MM.1S (cell line): ENCODE data around the gene DHFR.

Source experiments
- DNase-seq: peaks from one replicate; pipeline ENCODE4 v3.0.0-alpha.2; 2015
- H2AFZ ChIP-seq: fragments of 300-600 bp; sonication (generic); 2 replicates; pipeline ENCODE4 v1.6.0; 2016; ENCODE audit warnings: antibody characterized with exemption, low read length
- H3F3A ChIP-seq: fragments of 300-600 bp; sonication (generic); 2 replicates; pipeline ENCODE4 v1.6.1; 2016; ENCODE audit warnings: mild to moderate bottlenecking, antibody characterized with exemption, low read length, moderate library complexity, mixed read lengths; ENCODE audit not compliant: insufficient read depth
- H3K27ac ChIP-seq: fragments of 300-600 bp; sonication (generic); 2 replicates; pipeline ENCODE4 v1.5.1; 2016; ENCODE audit warnings: mild to moderate bottlenecking, low read length
- H3K27me3 ChIP-seq: fragments of 300-600 bp; sonication (generic); replicated peaks from 2 replicates; pipeline ENCODE4 v1.6.0; 2016; ENCODE audit warnings: low read length; ENCODE audit not compliant: insufficient read depth
- H3K36me3 ChIP-seq: fragments of 300-600 bp; sonication (generic); replicated peaks from 2 replicates; pipeline ENCODE4 v1.6.1; 2016; ENCODE audit warnings: mild to moderate bottlenecking, low read length, mixed read lengths; ENCODE audit not compliant: insufficient read depth
- H3K4me1 ChIP-seq: fragments of 300-600 bp; sonication (generic); 2 replicates; pipeline ENCODE4 v1.6.1; 2016; ENCODE audit warnings: low read length, mixed read lengths
- H3K4me2 ChIP-seq: fragments of 300-600 bp; sonication (generic); 2 replicates; pipeline ENCODE4 v1.6.0; 2016; ENCODE audit warnings: low read depth, low read length
- H3K4me3 ChIP-seq: fragments of 300-600 bp; sonication (generic); 2 replicates; pipeline ENCODE4 v1.5.1; 2016; ENCODE audit warnings: low read length, mixed read lengths
- H3K79me2 ChIP-seq: fragments of 300-600 bp; sonication (generic); 2 replicates; pipeline ENCODE4 v1.6.1; 2016; ENCODE audit warnings: mixed run types, low read length, mixed read lengths
- H3K9ac ChIP-seq: fragments of 300-600 bp; sonication (generic); 2 replicates; pipeline ENCODE4 v1.6.1; 2016; ENCODE audit warnings: low read length, mixed read lengths
- H3K9me2 ChIP-seq: fragments of 300-600 bp; sonication (generic); replicated peaks from 2 replicates; pipeline ENCODE4 v1.6.1; 2016; ENCODE audit warnings: mild to moderate bottlenecking, low read length, mixed read lengths; ENCODE audit not compliant: insufficient read depth
- H3K9me3 ChIP-seq: fragments of 300-600 bp; sonication (generic); replicated peaks from 2 replicates; pipeline ENCODE4 v1.6.1; 2016; ENCODE audit warnings: mild to moderate bottlenecking, low read length, mixed read lengths; ENCODE audit not compliant: insufficient read depth
- H4K20me1 ChIP-seq: fragments of 300-600 bp; sonication (generic); 2 replicates; pipeline ENCODE4 v1.6.1; 2016; ENCODE audit warnings: mild to moderate bottlenecking, low read length, moderate library complexity, mixed read lengths; ENCODE audit not compliant: insufficient read depth
- EZH2 ChIP-seq: fragments of 300-600 bp; sonication (generic); optimal IDR thresholded peaks from 2 replicates; pipeline ENCODE3; 2017; ENCODE audit warnings: low read depth, mild to moderate bottlenecking, antibody characterized with exemption, low read length, mixed read lengths
- EZH2phosphoT487 ChIP-seq: fragments of 300-600 bp; sonication (generic); IDR thresholded peaks from 2 replicates; pipeline ENCODE4 v1.6.1; 2018; ENCODE audit warnings: antibody characterized with exemption, low read length
- TF ChIP-seq, protein P1 (sequence below): fragments of 300-600 bp; sonication (generic); IDR thresholded peaks from 2 replicates; pipeline ENCODE4 v1.5.1; 2016; ENCODE audit warnings: antibody characterized with exemption, low read length, mixed read lengths

Gene DHFR

DNA sequence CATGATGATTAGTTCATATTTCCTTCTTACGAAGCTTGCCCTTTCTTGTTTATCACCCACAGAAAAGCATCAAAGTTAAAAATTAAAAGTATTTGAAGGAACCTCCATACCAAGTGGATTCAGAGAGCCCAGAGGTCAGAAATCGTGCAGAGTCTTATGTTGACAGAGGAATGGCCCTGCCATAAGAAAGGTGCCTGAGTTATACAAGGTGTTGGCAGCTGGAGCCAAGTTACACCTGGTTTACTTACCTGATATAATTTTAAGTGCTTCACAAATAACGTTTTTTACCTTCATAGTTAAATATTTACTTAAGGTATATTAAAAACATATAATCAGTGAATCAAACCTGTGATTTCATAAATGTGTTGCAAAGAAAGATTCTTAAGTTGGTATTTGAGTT, 42.3 kb upstream of the DHFR start:
- Histone ChIP-seq H3K4me2 (no peak overlapping the region), H3K4me3 (no peak overlapping the region), H3K36me3 (no peaks in the 10 kb centered on the region), H3K79me2 (no peaks in the 10 kb centered on the region), H3K4me1 (no peaks in the 10 kb centered on the region), H3K27me3 (no peaks in the 10 kb centered on the region), H3K9ac (no peak overlapping the region), H4K20me1 (no peaks in the 10 kb centered on the region), H3K9me2 (no peaks in the 10 kb centered on the region), H3K27ac (no peak overlapping the region), H3F3A (no peaks in the 10 kb centered on the region), H2AFZ (no peak overlapping the region), H3K9me3 (no peaks in the 10 kb centered on the region)
- TF ChIP-seq, protein P1, sequence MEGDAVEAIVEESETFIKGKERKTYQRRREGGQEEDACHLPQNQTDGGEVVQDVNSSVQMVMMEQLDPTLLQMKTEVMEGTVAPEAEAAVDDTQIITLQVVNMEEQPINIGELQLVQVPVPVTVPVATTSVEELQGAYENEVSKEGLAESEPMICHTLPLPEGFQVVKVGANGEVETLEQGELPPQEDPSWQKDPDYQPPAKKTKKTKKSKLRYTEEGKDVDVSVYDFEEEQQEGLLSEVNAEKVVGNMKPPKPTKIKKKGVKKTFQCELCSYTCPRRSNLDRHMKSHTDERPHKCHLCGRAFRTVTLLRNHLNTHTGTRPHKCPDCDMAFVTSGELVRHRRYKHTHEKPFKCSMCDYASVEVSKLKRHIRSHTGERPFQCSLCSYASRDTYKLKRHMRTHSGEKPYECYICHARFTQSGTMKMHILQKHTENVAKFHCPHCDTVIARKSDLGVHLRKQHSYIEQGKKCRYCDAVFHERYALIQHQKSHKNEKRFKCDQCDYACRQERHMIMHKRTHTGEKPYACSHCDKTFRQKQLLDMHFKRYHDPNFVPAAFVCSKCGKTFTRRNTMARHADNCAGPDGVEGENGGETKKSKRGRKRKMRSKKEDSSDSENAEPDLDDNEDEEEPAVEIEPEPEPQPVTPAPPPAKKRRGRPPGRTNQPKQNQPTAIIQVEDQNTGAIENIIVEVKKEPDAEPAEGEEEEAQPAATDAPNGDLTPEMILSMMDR: no peak
- TF ChIP-seq EZH2phosphoT487 (no peak), EZH2 (no peak)
- DNase-seq: no peak

GRCh38 chr5:80696450-80696849, 41.7 kb upstream of the DHFR start:
- no peaks in the 10 kb centered on the region for H4K20me1 ChIP-seq
- H3K79me2 ChIP-seq: no peaks in the 10 kb centered on the region
- no peaks in the 10 kb centered on the region for H3K9me3 ChIP-seq
- H3F3A ChIP-seq: no peaks in the 10 kb centered on the region
- TF ChIP-seq EZH2 (no peak), EZH2phosphoT487 (no peak)
- TF ChIP-seq, protein P1: no peak
- no peak for DNase-seq
- no peak overlapping the region for H3K4me2 ChIP-seq
- no peak overlapping the region for H3K4me3 ChIP-seq
- H3K27ac ChIP-seq: no peak overlapping the region
- H2AFZ ChIP-seq: no peak overlapping the region
- no peaks in the 10 kb centered on the region for H3K4me1 ChIP-seq
- H3K9me2 ChIP-seq: no peaks in the 10 kb centered on the region
- no peaks in the 10 kb centered on the region for H3K36me3 ChIP-seq
- no peaks in the 10 kb centered on the region for H3K27me3 ChIP-seq
- H3K9ac ChIP-seq: no peak overlapping the region

DNA sequence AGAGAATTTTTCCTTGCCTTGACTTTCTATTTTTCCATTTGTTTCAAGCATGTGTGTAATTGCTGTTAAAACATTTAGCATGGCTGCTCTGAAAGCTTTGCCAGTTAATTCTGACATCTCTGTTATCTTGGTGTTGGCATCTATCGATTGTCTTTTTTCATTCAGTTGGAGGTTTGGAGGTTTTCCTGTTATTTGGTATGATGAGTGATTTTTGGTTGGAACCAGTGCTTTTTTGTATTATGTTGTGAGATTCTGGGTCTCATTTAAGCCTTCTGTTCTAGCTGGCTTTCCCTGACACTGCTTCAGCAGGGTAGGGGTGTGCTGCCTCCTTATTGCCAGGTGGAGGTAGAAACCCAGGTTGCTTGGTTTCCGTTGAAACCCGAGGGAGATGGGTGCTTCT, 40.9 kb upstream of the DHFR start:
- Histone ChIP-seq H3K27me3 (no peaks in the 10 kb centered on the region), H3K9me2 (no peaks in the 10 kb centered on the region), H3K27ac (no peak overlapping the region), H4K20me1 (no peaks in the 10 kb centered on the region), H3K79me2 (no peaks in the 10 kb centered on the region), H3K9me3 (no peaks in the 10 kb centered on the region), H3F3A (no peaks in the 10 kb centered on the region), H3K9ac (no peak overlapping the region), H3K4me2 (no peak overlapping the region), H3K4me3 (no peak overlapping the region), H3K36me3 (no peaks in the 10 kb centered on the region), H3K4me1 (no peaks in the 10 kb centered on the region), H2AFZ (no peak overlapping the region)
- TF ChIP-seq EZH2 (no peak), EZH2phosphoT487 (no peak)
- TF ChIP-seq, protein P1: no peak
- DNase-seq: no peak
